ENCODE data around the gene PLK5. TPM values are rescaled to one million over a fixed set of nuclear protein-coding genes. Genes with fewer than 3 reads are reported as not detected.
"Not testable (repeated sequence)": the region's sequence is repeated elsewhere in the genome, so short reads cannot be mapped to it uniquely, and the experiment has no call there.

The PLK5 gene, protein sequence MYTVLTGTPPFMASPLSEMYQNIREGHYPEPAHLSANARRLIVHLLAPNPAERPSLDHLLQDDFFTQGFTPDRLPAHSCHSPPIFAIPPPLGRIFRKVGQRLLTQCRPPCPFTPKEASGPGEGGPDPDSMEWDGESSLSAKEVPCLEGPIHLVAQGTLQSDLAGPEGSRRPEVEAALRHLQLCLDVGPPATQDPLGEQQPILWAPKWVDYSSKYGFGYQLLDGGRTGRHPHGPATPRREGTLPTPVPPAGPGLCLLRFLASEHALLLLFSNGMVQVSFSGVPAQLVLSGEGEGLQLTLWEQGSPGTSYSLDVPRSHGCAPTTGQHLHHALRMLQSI
- total RNA-seq = not detected

DNA sequence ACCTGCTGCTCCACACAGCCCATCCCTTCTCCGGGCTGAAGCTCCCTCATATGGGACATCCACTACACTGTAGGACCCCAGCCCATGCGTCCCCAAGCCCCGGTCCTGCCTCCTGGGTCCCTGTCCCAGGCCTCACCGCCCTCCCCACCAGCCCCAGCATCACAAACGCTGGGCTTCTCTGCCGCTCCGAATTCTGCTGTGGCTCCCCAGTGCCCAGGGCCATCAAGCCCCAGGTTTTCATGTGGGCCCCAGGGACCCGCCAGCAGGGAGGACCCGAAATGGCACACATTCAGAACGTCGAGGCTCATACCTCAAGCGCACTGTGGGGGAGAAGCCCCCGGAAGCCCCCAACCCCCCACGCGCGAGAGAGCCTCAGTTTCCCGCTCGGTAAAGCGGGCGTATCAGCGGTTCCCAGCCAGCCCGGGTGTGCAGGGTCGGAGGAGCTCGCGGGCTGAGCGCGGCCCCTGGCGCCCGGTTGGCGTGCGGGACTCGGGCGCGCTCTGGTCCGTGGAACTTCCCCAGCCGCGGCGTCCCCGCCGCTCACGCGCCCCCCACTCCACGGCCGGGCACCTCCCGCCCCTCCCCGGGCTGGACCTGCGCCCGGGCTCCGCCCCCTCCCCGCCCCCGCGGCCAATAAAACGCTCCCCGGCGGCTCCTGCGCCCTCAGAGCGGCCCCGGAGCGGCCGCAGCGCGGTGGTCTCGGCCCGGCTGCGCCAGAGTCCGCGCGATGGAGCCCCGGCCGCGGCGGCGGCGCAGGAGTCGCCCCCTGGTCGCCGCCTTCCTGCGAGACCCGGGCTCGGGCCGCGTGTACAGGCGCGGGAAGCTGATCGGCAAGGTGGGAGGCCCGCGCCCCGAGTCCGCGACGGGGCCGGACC lies at the start of gene PLK5:
Gene PLK5 (plus strand): TSS at position 666 of the 875 bp plus-strand sequence. CDS start 2,920 bp downstream, outside the sequence.
- TF ChIP-seq EP300 (IDR thresholded peaks at IDR 0.05; ENCODE audit: low read depth) = no peak
- TF ChIP-seq, protein P1, sequence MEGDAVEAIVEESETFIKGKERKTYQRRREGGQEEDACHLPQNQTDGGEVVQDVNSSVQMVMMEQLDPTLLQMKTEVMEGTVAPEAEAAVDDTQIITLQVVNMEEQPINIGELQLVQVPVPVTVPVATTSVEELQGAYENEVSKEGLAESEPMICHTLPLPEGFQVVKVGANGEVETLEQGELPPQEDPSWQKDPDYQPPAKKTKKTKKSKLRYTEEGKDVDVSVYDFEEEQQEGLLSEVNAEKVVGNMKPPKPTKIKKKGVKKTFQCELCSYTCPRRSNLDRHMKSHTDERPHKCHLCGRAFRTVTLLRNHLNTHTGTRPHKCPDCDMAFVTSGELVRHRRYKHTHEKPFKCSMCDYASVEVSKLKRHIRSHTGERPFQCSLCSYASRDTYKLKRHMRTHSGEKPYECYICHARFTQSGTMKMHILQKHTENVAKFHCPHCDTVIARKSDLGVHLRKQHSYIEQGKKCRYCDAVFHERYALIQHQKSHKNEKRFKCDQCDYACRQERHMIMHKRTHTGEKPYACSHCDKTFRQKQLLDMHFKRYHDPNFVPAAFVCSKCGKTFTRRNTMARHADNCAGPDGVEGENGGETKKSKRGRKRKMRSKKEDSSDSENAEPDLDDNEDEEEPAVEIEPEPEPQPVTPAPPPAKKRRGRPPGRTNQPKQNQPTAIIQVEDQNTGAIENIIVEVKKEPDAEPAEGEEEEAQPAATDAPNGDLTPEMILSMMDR (IDR thresholded peaks at IDR 0.05) = no peak
- TF ChIP-seq POLR2A (IDR thresholded peaks at IDR 0.05) = no peak
- no peak for TF ChIP-seq POLR2AphosphoS5 (IDR thresholded peaks at IDR 0.05)
- intact Hi-C loops (cut with DNase I; ENCODE audit: low total_unique reads) = no loop called here

DNA sequence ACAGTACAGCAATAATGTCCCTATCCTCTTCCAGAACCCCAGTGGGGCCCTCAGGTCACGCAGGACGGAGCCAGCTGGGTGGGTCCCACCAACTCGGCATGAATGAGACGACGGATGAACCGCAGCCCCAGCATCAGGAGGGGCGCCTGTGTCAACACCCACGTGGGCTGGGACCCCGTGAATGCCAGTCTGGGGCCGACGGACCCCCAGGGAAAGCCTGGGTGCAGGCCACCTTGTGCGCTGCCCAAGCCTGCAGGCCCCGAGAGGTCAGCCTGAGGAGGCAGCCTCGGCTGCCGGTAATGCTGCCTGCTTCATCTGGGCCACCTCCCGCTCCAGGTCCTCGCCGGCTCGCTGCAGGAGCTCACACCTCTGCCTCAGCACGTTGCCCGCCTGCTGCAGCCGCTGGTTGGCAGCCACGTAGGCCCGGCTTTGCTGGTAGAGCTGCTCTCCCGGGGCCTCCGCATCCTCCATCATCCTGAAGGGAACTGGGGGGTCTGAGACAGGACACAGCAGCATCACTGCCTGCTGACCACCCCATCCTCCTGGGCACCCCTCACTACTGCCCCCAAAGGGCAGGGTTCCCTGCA lies 49.0 kb upstream of the PLK5 start:
- H3K4me3 ChIP-seq = no peak overlapping the region
- no peaks in the 10 kb centered on the region for H3K9me3 ChIP-seq
- peaks cover 26 to 50% (median 41%) of the 10 kb centered on the region in 4 donors for H3K4me1 ChIP-seq
- in situ Hi-C loops (cut with MboI; ENCODE audit: low pct_ligation_motif_present in 1 of 4, low pct_unique_long_range_greater_than_20kb in 1 of 4, low sequenced_read_pairs in 3 of 4) = no loop called here
- H3K36me3 ChIP-seq = peaks cover 0 to 6% (median 0%) of the 10 kb centered on the region in 4 donors
- H3K27ac ChIP-seq = no peak overlapping the region
- H3K27me3 ChIP-seq = peaks cover 45% of the 10 kb centered on the region
- 88 to 96% methylated on average over 4 to 24 of the region's 26 CpGs for WGBS, 2 donors (ENCODE audit: low coverage in 1 of 2)
- intact Hi-C loops (cut with DNase I; ENCODE audit: low total_unique reads) = no loop called here
- TF ChIP-seq EP300 (IDR thresholded peaks at IDR 0.05; ENCODE audit: low read depth) (no peak), POLR2A (IDR thresholded peaks at IDR 0.05) (no peak), POLR2AphosphoS5 (IDR thresholded peaks at IDR 0.05) (no peak)
- TF ChIP-seq, protein P1 (IDR thresholded peaks at IDR 0.05) = no peak
- no peak for DNase-seq

More for the DNA sequence above, at the start of gene PLK5:
- Histone ChIP-seq H3K9me3 (no peaks in the 10 kb centered on the region), H3K27me3 (peaks cover 75% of the 10 kb centered on the region), H3K4me1 (peaks cover 3 to 7% (median 6%) of the 10 kb centered on the region in 4 donors), H3K36me3 (no peaks in the 10 kb centered on the region), H3K4me3 (peak within 1 kb of the TSS in 1 of 4 donors; percentile 20), H3K27ac (no peak within 1 kb of the TSS)
- DNase-seq = no peak
- in situ Hi-C loops (cut with MboI; ENCODE audit: low pct_ligation_motif_present in 1 of 4, low pct_unique_long_range_greater_than_20kb in 1 of 4, low sequenced_read_pairs in 3 of 4) = no loop called here
- 55% methylated on average over 12 of the region's 92 CpGs; no CpG with 5 or more reads in 1 of the 2 donors for WGBS, 2 donors (ENCODE audit: low coverage in 1 of 2)

DNA sequence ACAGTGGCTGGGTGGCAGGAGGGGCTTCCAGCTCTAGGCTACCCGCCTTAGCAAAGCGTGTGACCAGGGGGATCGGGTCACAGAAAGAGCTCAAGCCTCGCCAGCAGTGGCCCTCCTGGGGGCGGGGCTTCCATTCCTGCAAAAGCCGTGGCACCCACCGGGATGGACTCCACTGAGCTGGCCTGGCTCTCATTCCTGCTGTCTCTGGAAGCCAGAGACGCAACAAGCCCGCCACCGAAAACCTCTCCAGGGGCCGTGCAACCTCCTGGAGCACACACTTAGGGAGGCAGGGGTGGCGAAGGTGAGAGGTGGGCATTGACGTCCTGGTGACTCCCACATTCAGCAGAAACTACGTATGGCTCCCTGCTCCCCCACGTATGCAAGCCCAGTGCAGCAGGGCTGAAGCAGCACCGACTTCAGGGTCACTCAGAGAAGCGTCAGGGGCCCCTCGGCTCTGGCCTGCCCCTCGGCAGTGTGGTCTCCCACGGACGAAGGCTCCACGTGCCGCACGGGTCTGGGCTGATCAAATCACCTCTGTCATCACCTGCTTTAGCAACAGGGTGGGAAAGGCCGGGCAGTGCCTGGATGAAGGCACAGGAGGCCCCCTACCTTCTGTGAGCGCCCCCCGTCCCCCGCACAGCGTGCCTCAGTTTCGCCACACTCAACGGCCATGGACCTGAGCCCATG lies 48.0 kb upstream of the PLK5 start:
- intact Hi-C loops (cut with DNase I; ENCODE audit: low total_unique reads) (no loop called here), in situ Hi-C loops (cut with MboI; ENCODE audit: low pct_ligation_motif_present in 1 of 4, low pct_unique_long_range_greater_than_20kb in 1 of 4, low sequenced_read_pairs in 3 of 4) (no loop called here)
- no peak overlapping the region for H3K4me3 ChIP-seq
- H3K9me3 ChIP-seq = no peaks in the 10 kb centered on the region
- WGBS, 2 donors (ENCODE audit: low coverage in 1 of 2) = 89% methylated on average over 25 of the region's 31 CpGs; no CpG with 5 or more reads in 1 of the 2 donors
- peaks cover 34% of the 10 kb centered on the region for H3K27me3 ChIP-seq
- no peak overlapping the region for H3K27ac ChIP-seq
- peaks cover 0 to 6% (median 0%) of the 10 kb centered on the region in 4 donors for H3K36me3 ChIP-seq
- DNase-seq = no peak
- H3K4me1 ChIP-seq = peaks cover 16 to 40% (median 31%) of the 10 kb centered on the region in 4 donors
- no peak for TF ChIP-seq POLR2AphosphoS5 (IDR thresholded peaks at IDR 0.05)
- TF ChIP-seq, protein P1 (IDR thresholded peaks at IDR 0.05) = no peak
- TF ChIP-seq POLR2A (IDR thresholded peaks at IDR 0.05) = no peak
- TF ChIP-seq EP300 (IDR thresholded peaks at IDR 0.05; ENCODE audit: low read depth) = no peak

DNA sequence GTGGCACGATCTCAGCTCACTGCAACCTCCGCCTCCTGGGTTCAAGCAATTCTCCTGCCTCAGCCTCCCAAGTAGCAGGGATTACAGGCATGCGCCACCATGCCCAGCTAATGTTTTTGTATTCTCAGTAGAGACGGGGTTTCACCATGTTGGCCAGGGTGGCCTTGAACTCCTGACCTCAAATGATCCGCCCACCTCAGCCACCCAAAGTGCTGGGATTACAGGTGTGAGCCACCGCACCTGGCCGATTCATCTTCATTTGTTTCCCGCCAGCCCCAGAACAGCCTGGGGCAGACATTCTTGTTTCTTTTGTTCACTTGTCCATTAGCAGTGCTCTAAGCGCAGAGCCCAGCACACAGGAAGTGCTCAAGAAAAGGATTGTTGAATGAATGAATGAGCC lies 46.8 kb upstream of the PLK5 start:
- DNase-seq; H3K27ac ChIP-seq; H3K36me3 ChIP-seq; H3K4me3 ChIP-seq; in situ Hi-C loops (cut with MboI; ENCODE audit: low pct_ligation_motif_present in 1 of 4, low pct_unique_long_range_greater_than_20kb in 1 of 4, low sequenced_read_pairs in 3 of 4); intact Hi-C loops (cut with DNase I; ENCODE audit: low total_unique reads); H3K9me3 ChIP-seq: not testable (repeated sequence)
- Histone ChIP-seq H3K27me3 (peaks cover 23% of the 10 kb centered on the region), H3K4me1 (peaks cover 10 to 29% (median 22%) of the 10 kb centered on the region in 4 donors)
- WGBS, 2 donors (ENCODE audit: low coverage in 1 of 2) = 91 to 93% methylated on average over 6 to 9 of the region's 9 CpGs

All from transverse colon (tissue), 4 donors.